ENCODE results near the gene JMJD1C.
"Not testable (repeated sequence)": the region's sequence is repeated elsewhere in the genome, so short reads cannot be mapped to it uniquely, and the experiment has no call there.

The JMJD1C gene

DNA sequence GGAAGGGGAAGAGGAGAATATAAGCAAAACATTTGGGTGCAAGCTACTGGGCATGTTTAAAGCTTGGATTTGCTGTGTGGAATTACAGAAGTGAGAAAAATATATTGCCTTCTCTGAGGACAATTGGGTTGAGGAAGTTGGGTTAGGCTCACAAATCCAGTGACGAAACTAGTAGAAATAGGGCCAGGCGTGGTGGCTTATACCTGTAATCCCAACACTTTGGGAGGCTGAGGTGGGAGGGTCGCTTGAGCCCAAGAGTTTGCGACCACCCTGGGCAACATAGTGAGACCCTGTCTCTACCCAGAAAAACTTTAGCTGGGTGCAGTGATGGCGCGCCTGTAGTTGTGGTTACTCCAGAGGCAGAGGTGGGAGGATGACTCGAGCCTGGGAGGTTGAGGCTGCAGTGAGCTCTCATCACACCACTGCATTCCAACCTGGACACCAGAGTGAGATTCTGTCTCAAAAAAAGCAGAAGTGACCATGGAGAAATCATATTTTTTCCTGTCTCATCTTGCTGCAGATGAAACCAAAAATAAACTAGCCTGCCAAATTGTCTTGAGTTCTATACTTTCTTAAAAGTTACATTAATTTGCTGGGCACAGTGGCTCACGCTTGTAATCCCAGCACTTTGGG lies 310.3 kb downstream of the JMJD1C start:
- DNase-seq: no peak

DNA sequence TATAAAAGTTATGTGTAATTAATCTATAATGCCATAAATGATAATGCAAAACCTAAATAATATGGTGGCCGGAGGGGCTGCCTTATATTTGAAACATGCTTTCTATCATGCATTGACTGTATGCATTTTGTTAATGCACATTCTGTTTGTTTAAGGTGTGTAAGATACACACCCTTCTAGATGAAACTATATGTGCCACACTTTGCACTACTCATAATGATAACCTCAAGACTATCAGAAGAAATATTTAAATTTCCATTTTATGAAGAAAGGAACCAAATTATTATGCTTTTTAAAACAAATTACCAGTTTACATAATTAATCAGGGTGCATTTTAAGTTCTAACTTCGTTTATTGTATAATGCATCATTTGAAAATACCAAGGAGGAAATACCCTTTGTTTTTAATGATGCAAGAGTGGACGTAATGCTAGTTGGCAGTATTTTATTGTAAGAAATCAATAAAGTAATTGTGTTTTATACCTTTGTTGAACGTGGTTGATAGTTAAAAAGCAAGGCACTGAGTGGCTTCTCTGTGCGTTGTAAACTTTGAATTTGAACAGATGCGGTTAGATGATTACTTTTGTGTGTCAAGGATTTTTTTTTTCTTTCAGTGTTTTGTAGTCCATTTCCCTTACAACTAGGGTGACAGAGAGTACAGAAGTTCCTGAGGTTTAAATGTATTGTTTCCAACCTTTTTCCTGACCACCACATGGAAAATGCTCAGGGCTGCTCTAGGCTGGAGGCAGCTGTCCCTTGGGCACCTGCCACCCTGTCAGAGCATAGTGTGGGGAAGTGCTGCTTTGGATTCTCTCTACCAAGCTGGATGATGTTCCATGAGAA lies 311.0 kb downstream of the JMJD1C start:
- DNase-seq: no peak

DNA sequence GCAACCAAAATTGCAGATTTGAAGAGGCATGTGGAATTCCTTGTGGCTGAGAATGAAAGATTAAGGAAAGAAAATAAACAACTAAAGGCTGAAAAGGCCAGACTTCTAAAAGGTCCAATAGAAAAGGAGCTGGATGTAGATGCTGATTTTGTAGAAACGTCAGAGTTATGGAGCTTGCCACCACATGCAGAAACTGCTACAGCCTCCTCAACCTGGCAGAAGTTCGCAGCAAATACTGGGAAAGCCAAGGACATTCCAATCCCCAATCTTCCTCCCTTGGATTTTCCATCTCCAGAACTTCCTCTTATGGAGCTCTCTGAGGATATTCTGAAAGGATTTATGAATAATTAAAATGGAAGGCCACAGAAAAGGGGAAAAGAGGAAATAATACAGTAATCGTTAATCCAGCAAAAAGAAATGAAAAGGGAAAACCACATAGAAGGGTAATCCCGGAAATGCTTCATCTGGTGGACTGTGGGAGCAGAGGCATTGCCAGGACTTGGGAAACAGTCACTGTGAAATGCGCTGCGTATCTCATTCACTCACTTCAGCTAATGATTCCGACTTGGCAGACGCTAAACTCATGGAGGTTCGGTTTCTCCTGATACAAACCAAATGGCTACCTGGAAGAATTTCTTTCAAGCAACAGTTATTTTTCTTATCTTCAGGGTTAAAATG lies 311.8 kb downstream of the JMJD1C start:
- DNase-seq: not testable (repeated sequence)

GRCh38 chr10:63150745-63151144 lies 315.0 kb downstream of the JMJD1C start:
- DNase-seq: no peak

GRCh38 chr10:63146503-63146902 lies 319.3 kb downstream of the JMJD1C start:
- no peak for DNase-seq

DNA sequence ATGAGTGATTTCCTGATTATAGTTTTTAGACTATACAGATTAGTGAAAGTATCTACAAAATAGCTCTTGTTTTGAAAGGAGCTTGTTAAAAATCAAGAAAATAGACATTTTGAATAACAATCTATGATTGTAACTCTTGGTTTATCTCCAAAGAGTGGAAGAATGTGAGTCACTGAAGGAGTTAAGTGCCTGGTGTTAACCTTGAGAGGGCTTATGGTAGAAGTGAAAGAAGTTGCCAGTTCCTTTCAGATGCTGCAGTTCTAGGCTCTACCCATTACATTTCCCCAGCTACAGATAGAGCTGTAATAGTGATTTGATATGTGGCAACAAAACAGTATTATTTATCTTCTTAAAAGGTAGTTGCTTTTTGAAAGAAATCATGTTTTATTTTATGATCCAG lies 320.0 kb downstream of the JMJD1C start:
- no peak for DNase-seq

DNA sequence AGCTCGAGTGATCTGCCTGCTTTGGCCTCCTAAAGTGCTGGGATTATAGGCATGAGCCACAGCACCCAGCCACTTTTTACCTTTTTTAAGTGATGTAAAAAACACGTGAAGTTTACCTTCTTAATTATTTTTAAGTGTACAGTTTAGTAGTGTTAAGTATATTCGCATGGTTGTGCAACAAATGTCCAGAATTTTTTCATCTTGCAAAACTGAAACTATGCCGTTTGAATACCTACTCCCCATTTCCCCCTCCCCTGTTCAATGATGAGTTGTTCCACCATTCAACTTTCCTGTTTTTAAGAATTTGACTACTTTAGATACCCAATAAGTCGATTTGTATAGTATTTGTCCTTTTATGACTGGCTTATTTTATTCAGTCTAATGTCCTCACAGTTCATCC lies 321.8 kb downstream of the JMJD1C start:
- DNase-seq: no peak

GRCh38 chr10:63142136-63142535 lies 323.6 kb downstream of the JMJD1C start:
- DNase-seq: no peak

DNA sequence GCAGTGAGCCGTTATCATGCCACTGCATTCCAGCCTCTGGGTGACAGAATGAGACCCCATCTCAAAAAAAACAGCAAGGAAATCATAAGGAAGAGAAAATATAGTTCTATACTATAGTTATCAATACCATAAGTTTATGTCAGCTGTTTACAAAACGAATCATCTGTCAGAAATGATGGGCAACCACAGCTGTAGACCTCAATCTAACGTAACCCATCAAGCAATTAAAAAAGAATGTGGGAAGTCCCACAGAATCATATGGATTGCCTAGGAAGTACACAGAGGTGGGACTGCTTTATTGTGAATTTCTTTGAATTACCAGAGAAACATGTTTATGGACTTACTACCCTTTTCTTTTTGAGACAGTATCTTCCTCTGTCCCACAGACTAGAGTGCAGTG lies 325.7 kb downstream of the JMJD1C start:
- DNase-seq: no peak

DNA sequence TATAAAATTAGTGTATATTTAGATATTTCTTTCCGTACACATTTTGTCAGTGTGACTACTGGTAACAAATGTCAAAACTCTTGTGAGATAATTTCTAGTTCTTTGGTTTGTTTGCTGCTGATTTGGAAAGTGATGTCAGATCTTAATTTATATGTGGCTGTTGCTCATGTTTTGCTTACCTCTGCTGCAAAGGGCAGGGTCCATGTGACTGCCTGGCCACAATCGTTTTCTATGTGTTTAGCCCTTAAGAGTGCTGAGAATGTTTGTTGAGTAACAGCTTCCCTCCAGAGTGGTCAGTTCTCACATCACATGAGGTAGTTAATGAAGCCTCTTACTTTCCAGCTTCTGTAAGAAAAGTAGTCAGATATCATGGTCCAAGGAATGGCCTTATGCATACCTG lies 328.5 kb downstream of the JMJD1C start:
- DNase-seq: no peak

DNA sequence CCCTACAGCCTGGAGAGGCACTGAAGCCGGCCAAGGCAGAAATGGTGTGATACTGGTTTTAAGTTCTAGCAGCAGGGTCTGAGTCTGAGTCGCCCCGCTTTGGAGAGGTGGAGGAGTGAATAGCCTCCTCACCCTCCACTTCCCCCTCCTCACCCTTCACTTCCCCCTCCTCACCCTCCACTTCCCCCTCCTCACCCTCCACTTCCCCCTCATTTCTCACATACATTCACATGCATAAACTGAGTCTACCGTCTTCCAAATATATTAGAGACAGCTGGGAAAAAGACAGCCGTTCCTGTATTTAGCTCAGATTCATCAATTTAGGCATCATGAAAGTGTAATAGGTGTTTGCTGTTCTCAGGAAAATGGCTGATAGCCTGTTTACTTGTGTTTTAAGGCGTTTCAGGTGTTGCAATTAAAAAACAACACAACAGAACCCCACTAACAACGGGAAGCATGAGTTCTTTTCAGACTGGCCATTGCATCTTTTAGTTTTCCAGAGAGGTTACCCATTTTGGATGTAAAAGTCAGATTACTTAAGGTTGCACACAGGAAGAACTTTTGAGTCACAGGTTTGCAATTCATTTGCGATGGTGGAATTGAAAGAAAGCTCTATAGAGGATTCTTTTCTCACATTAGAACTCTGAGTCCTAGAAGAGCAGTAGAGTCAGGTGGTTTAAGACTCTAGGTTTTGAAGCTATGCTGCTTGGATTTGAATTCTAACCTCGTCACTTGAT lies 331.8 kb downstream of the JMJD1C start:
- no peak for DNase-seq

DNA sequence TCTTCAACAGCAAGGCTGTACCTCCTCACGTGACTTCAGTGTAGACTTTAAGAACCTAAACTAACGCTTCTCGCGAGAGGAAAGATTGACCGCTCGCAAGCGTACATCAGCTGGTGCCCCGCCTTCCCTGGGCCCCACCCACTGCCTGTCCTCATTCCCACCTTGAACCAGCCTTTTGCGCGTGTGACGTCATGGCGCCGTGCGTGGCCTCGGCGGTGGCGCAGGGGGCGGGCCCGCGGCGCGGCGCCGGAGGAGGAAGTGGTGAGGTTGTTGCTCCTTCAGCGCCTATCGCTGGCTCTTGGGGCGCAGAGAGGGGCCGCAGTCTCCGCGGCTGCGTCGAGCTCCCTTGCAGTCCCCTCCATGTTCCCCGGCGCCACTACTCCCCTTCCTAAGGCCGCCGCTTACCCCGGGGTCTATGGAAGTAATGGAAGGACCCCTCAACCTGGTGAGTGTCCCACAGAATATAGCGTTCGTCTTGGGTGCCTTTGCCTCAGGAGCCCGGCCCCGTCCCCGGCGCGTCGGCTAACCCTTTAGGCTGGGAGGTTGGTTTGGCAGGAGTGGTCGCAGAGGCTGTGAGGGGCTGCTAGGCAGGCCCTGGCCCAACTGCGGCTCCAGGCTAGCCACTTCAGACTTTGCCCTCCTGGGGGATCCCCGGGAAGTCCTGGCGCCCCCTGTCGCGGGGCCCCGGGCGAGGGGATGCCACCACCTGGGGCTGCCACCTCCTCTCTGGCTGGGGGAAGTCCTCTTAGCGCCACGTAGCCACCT lies 332.5 kb downstream of the JMJD1C start, which contains the start of gene NRBF2:
TSS of gene NRBF2 (plus strand) at position 273 of the 765 bp plus-strand sequence. CDS start at position 416, 143 bp downstream.
- peak; percentile 90 for DNase-seq

DNA sequence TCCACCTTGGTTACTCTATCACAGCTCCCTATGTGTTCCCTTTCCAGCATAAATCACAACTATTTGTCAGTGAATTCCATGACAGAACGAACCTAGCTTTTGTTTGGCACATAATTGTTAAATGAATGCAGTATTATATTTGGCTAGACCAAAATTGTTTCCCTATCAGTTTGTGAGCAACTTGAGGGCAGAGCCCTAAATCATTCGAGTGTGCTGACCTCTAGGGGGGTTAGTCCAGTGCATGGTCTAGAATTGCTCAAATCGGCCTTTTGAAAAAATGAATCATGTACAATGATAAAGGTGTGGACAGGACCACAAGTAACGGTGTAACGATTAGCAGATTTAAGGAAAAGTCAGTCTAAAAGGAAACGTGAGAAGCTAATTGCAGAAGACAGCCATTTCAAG lies 333.1 kb downstream of the JMJD1C start:
- DNase-seq: no peak

DNA sequence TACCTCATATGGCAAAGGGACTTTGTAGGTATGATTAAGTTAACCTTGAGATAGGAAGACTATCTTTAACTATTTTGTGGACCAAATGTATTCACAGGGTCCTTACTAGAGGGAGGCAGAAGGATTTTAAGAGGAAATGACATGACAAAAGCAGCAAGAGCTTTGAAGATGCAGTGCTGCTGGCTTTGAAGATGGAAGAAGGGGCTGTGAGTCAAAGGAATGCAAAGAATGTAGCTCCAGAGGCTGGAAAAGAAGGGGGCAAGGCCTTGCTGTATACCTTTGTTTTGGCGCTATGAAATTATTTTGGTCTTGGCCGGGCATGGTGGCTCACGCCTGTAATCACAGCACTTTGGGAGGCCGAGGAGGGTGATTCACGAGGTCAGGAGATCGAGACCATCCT lies 335.9 kb downstream of the JMJD1C start:
- DNase-seq: no peak

DNA sequence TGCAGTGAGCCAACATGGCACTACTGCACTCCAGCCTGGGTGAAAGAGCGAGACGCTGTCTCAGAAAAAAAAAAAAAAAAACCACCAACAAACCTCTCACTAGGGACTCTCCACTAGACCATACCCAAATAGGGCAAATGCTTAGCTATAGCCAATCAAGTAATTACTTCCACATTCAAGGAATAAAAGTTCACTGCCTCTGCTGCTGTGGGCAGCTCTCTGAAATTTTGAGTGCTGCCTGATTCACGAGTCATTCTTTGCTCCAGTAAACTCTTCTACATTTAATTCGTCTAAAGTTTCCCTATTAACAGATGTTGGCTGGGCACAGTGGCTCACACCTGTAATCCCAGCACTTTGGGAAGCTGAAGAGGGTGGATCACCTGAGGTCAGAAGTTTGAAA lies 337.3 kb downstream of the JMJD1C start:
- DNase-seq: no peak

DNA sequence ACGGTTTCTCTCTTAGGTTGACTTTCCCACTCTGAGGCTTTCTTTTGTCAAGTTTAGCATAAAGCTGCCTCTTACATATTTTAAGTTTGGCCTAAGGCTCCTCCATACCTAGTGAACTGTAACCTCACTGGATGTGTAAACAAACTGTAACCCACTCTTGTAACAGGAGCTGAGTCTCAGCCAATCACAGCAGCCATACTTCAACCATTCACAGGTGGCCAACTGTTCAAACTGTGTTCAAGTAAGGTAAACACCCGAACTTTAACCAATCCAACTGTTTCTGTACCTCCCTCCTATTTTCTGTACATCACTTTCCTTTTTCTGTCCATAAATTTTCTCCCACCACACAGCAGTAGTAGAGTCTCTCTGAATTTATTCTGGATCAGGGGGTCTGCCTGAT lies 340.3 kb downstream of the JMJD1C start:
- no peak for DNase-seq

DNA sequence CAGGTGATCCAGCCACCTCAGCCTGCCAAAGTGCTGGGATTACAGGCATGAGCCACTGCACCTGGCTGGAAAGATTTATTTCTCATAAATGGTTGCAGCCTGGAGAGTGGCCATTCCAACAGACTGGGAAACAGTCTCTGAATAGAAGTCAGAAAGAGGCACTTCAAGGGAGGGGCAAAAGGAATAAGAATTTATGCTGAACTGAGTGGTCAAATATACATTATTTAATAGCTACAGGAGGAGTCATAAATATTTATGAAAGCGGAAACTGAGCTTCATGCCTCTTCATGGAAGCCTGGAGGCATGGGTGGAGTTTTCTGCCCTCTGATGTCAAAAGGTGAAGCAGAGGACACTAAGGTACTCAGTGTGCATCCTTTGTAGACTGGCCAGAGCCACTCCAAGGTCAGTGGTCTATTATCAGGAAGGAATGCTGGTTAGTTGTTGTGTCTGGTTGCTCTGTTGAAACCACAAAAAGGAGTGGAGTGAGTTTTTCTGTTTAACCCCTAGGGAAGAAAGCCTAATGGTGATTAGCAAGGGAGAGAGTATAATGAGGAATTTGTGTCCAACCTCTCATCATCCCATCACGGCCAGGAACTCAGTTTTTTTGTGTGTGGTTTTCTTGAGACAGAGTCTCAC lies 341.9 kb downstream of the JMJD1C start:
- no peak for DNase-seq

GRCh38 chr10:63120554-63120953 lies 345.2 kb downstream of the JMJD1C start:
- no peak for DNase-seq

GRCh38 chr10:63119041-63119440 lies 346.7 kb downstream of the JMJD1C start:
- no peak for DNase-seq

Measured in NCI-H1105 (cell line).